Right lobe of liver (tissue), 4 donors: ENCODE measurements around the gene LPIN3.

Experiments used
- POLR2A ChIP-seq: fragments of 450-650 bp; IDR thresholded peaks from one replicate; pipeline ENCODE4 v1.6.1; 2017; ENCODE audit warnings: antibody characterized with exemption, mild to moderate bottlenecking
- TF ChIP-seq, protein P1 (sequence below), 4 donors: fragments of 200-600 bp in 3 of 4; fragments of 450-650 bp in 1 of 4; IDR thresholded peaks; one replicate each; pipeline versions ENCODE4 v1.5.1 to v1.8.0; 2016 to 2022; ENCODE audit warnings: antibody characterized with exemption in 4 of 4, mild to moderate bottlenecking in 2 of 4
- donor health status: DM: no; HTN: no; CAD: no.
- donor health status: DM: no; HTN: no; CAD: no.
- donor health status: DM: no; HTN: yes; CAD: no.

DNA sequence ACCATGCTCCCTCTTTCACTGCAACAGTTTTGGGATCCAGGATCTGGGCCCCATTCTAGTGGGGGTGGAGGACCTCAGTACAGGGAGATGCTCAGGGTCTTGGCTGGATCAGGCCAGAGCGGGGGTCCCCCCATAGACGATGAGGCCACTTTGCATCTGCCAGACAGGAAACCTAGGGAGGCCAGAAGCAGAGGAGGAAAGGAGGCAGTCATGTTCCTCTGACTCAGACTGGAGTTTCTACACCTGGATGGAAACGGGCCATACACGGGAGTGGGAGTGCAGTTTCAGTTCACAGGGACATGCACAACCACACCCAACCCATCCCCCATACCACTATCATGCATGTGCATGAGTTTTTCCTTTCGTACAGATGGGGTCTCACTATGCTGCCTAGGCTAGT, 29.6 kb downstream of the LPIN3 start:
- TF ChIP-seq, protein P1, sequence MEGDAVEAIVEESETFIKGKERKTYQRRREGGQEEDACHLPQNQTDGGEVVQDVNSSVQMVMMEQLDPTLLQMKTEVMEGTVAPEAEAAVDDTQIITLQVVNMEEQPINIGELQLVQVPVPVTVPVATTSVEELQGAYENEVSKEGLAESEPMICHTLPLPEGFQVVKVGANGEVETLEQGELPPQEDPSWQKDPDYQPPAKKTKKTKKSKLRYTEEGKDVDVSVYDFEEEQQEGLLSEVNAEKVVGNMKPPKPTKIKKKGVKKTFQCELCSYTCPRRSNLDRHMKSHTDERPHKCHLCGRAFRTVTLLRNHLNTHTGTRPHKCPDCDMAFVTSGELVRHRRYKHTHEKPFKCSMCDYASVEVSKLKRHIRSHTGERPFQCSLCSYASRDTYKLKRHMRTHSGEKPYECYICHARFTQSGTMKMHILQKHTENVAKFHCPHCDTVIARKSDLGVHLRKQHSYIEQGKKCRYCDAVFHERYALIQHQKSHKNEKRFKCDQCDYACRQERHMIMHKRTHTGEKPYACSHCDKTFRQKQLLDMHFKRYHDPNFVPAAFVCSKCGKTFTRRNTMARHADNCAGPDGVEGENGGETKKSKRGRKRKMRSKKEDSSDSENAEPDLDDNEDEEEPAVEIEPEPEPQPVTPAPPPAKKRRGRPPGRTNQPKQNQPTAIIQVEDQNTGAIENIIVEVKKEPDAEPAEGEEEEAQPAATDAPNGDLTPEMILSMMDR (IDR thresholded peaks at IDR 0.05): no peak
- no peak for TF ChIP-seq POLR2A
